ENCODE measurements around the gene MFSD1.

- TF ChIP-seq, protein P1, sequence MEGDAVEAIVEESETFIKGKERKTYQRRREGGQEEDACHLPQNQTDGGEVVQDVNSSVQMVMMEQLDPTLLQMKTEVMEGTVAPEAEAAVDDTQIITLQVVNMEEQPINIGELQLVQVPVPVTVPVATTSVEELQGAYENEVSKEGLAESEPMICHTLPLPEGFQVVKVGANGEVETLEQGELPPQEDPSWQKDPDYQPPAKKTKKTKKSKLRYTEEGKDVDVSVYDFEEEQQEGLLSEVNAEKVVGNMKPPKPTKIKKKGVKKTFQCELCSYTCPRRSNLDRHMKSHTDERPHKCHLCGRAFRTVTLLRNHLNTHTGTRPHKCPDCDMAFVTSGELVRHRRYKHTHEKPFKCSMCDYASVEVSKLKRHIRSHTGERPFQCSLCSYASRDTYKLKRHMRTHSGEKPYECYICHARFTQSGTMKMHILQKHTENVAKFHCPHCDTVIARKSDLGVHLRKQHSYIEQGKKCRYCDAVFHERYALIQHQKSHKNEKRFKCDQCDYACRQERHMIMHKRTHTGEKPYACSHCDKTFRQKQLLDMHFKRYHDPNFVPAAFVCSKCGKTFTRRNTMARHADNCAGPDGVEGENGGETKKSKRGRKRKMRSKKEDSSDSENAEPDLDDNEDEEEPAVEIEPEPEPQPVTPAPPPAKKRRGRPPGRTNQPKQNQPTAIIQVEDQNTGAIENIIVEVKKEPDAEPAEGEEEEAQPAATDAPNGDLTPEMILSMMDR (IDR thresholded peaks at IDR 0.05; ENCODE audit: low read depth, low read length) = no peak
- TF ChIP-seq POLR2A (IDR thresholded peaks at IDR 0.05; ENCODE audit: extremely low read depth, insufficient read length) = no peak
- TF ChIP-seq, protein P2, sequence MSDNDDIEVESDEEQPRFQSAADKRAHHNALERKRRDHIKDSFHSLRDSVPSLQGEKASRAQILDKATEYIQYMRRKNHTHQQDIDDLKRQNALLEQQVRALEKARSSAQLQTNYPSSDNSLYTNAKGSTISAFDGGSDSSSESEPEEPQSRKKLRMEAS (IDR thresholded peaks at IDR 0.05; ENCODE audit: low read depth, low read length) = no peak
Observed at GRCh38 chr3:158847885-158848284, 46.0 kb downstream of the MFSD1 start.
